Measurements from ENCODE around the gene RCCD1. TPM values are rescaled to one million over a fixed set of nuclear protein-coding genes. Genes with fewer than 3 reads are reported as not detected.

Gene RCCD1, protein sequence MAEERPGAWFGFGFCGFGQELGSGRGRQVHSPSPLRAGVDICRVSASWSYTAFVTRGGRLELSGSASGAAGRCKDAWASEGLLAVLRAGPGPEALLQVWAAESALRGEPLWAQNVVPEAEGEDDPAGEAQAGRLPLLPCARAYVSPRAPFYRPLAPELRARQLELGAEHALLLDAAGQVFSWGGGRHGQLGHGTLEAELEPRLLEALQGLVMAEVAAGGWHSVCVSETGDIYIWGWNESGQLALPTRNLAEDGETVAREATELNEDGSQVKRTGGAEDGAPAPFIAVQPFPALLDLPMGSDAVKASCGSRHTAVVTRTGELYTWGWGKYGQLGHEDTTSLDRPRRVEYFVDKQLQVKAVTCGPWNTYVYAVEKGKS
- total RNA-seq = 18.5 and 24.5 TPM in 2 replicates

DNA sequence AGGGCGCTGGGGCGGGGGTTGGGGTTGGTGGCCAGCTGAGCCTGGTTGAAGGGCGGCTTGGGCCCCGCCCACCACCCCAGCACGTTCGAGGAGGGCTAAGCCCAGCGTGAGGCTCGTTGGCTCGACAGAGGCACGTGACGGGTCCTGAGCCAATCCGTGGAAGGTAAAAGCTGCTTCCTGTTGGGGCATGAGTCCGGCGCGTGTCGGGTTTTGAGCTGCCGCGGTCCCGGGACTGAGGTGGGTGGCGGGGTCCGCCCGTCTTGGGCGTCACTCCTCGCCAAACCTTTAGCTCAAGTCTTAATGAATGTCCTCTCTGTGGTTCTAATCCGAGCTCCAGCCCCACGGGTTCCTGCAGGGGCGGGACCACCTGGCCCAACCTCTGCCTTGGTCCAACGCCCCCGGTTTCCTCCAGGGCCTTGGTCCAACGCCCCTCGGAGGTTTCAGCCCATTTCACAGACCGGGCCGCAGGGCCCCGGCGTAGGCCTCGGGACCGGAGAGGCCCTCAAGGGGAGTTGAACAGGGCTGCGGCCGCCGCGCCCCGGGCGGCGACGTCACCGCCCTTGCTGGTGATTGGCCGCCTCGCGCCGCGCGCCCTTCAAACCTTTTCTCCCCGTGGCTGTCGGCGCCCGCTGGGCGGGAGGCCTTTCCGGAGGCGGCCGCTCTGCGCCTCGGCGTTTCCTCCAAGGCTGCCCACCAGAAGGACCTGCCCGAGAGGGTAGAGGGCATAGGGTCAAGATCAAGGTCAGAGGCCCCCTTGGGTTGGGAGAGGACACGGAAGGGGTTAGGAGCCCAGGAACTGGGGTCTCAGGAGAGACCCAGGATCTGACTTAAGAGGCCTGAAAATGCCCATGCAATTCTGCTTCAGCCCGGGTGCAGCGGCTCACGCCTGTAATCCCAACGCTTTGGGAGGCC lies at the start of gene RCCD1:
Gene RCCD1, plus strand, starts transcription at position 173 of the 912 bp plus-strand sequence. CDS start 1,851 bp downstream, outside the sequence.

GRCh38 chr15:90931828-90932659 lies 22.6 kb upstream of the RCCD1 start, which contains the start of gene HDDC3:
TSS of gene HDDC3 (minus strand) at chr15:90932549. CDS start at chr15:90932540, 9 bp downstream.

DNA sequence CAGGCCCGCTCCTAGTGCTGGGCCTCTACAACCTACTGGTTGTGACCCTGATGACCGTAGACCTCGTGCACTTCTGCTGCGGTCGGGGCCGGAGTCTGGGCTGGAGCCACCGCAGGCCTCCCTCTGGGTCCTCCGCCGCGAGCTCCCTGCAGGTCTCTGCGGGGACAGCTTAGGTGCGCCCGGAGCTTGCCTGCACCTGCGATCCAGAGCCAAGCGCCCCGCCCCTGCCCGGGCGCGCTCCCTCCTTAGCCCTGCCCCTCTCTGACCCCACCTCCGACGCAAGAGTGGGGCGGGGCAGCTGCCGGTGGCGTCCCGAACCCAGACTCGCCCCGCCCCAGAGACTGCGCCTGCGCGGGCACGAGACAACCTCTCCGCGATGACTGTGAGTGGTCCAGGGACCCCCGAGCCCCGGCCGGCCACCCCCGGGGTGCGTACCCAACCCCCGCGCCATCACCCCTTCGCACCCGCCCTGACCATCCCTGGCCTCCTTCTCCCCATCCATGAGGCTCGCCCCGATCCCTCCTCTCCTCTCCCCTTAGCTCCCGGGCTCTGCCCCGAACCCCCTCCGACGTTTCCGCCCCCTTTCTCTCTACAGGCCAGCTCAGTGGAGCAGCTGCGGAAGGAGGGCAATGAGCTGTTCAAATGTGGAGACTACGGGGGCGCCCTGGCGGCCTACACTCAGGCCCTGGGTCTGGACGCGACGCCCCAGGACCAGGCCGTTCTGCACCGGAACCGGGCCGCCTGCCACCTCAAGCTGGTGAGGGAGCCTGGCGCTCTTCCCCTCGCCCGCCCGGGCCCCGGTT lies 19.5 kb upstream of the RCCD1 start, which contains the start of gene UNC45A:
Gene UNC45A, plus strand, starts transcription at position 337 of the 803 bp plus-strand sequence. Its CDS starts 40 bp downstream, at position 377.

DNA sequence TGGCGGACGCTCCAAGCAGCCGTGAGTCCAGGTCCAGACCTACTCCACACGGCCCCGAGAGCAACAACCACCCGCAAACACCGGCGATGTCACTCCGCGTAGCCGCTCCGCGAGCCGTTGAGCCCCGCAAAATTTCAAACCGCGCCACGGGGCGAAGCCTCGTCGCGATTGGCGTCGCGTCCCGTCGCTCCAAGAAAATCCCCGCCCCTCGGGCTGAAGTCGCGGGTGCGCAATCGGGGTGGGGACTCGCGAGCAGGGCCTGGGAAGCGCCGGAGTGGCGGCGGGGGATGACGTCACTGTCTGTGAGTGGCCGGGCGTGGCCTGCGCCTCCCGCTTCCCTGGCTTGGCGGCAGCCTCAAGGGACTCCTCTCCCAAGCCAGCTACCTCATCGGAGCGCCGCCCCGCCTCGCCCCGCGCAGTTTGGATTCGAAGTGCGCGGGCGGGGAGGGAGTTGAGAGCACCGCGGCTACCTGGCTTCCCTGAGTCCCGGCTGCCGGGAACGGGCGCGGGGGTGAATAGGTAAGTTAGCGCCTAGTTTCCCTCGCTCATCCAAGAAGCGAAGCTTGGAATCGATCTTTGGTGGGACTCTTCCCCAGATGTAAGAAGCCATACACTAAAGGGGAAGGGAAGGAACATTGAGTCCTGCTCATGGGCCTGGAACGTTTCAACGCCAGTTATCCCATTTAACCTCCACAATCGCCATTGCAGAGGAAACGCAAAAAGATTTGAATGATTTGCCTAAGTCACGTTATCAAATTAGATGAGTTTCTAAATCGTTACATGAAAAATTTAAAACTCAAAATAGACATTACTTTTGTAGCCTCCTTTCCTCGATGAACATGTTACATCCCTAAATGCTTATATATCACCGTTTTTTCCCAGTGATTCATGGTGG lies 40.0 kb downstream of the RCCD1 start, which contains the start of gene PRC1:
Gene PRC1, minus strand, starts transcription at position 119 of the 895 bp plus-strand sequence. Its CDS starts 118 bp downstream, at position 1.

Other genes with a start within 250 kb of the RCCD1 start
- gene BLM, start 237.5 kb upstream of the RCCD1 start, total RNA-seq = 8.5 and 8.9 TPM in 2 replicates
- 96.0 and 106 TPM in 2 replicates for gene FURIN, start 86.3 kb upstream of the RCCD1 start, total RNA-seq
- gene FES, start 70.4 kb upstream of the RCCD1 start, total RNA-seq = 1.8 and 4.4 TPM in 2 replicates
- 10.2 and 10.3 TPM in 2 replicates for gene MAN2A2, start 51.6 kb upstream of the RCCD1 start, total RNA-seq
- 18.5 and 20.0 TPM in 2 replicates for gene HDDC3, start 22.3 kb upstream of the RCCD1 start, total RNA-seq
- gene UNC45A, start 19.6 kb upstream of the RCCD1 start, total RNA-seq = 41.0 and 55.9 TPM in 2 replicates
- 99.7 and 110 TPM in 2 replicates for gene PRC1, start 39.7 kb downstream of the RCCD1 start, total RNA-seq
- 10.8 and 16.8 TPM in 2 replicates for gene VPS33B, start 67.7 kb downstream of the RCCD1 start, total RNA-seq
- not detected in 2 replicates for gene SV2B, start 145.4 kb downstream of the RCCD1 start, total RNA-seq

Measured in airway epithelial cell (primary cell).